Vagina (tissue), 2 donors: ENCODE measurements around the gene RXFP2.

Source experiments
- POLR2A ChIP-seq, 2 donors: fragments of 450-650 bp; IDR thresholded peaks; one replicate each; pipeline ENCODE4 v1.6.1; 2017; ENCODE audit warnings: antibody characterized with exemption in 2 of 2, mild to moderate bottlenecking in 2 of 2, moderate library complexity in 2 of 2
- POLR2AphosphoS5 ChIP-seq, 2 donors: sonication (generic); formaldehyde crosslinking; IDR thresholded peaks; one replicate each; pipeline ENCODE4 v1.9.0; 2017; ENCODE audit warnings: antibody characterized with exemption in 2 of 2, mild to moderate bottlenecking in 2 of 2, low read depth in 1 of 2; ENCODE audit not compliant: insufficient read depth in 1 of 2
- TF ChIP-seq, protein P1 (sequence below), 3 experiments: fragments of 450-650 bp in 2 of 3; fragments of 200-600 bp in 1 of 3; sonication (generic) in 1 of 3; IDR thresholded peaks; one replicate each; pipeline ENCODE4 v1.5.1; 2017 to 2019; ENCODE audit warnings: antibody characterized with exemption in 3 of 3, mild to moderate bottlenecking in 2 of 3, moderate library complexity in 2 of 3

DNA sequence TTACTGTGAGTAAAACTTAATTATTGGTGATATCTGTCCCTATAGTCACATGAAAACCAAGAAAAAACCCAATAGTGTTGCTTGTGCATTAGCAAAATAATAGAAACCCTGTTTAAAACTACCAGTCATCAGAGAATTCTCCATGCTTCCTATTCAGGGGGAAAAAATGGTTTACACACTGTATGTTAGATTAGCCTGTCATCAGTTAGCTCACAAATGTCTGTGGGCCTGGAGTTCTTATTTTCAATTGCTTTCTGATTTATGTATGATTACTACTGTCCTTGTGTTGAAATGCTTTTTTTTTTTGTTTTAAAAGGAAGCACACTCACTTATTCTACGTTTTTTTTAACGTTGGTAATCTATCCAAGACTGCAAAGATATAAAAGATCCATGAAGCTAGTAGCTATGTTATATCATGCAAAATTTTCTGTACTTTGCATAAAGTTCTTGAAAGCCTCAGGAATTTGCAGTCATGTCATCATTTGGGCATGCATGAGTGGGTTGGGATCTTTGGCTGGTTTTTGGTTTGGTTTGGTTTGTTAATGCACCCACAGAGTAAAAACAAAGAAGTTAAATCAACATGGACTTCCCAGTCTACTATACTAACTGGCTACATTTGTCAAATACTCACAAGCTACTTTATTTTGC lies 25.9 kb downstream of the RXFP2 start:
- TF ChIP-seq, protein P1, sequence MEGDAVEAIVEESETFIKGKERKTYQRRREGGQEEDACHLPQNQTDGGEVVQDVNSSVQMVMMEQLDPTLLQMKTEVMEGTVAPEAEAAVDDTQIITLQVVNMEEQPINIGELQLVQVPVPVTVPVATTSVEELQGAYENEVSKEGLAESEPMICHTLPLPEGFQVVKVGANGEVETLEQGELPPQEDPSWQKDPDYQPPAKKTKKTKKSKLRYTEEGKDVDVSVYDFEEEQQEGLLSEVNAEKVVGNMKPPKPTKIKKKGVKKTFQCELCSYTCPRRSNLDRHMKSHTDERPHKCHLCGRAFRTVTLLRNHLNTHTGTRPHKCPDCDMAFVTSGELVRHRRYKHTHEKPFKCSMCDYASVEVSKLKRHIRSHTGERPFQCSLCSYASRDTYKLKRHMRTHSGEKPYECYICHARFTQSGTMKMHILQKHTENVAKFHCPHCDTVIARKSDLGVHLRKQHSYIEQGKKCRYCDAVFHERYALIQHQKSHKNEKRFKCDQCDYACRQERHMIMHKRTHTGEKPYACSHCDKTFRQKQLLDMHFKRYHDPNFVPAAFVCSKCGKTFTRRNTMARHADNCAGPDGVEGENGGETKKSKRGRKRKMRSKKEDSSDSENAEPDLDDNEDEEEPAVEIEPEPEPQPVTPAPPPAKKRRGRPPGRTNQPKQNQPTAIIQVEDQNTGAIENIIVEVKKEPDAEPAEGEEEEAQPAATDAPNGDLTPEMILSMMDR (IDR thresholded peaks at IDR 0.05) = no peak
- TF ChIP-seq POLR2AphosphoS5 (IDR thresholded peaks at IDR 0.05; ENCODE audit: insufficient read depth in 1 of 2, low read depth in 1 of 2) = no peak
- TF ChIP-seq POLR2A (IDR thresholded peaks at IDR 0.05) = no peak
